Loucy (cell line): ENCODE data around the gene MBLAC2.

Experiments used
- H2AFZ ChIP-seq: fragments of 200-600 bp; sonication (generic); 2 replicates; pipeline ENCODE4 v1.6.0; 2016; ENCODE audit warnings: antibody characterized with exemption, mild to moderate bottlenecking, low read length, moderate library complexity
- H3F3A ChIP-seq: fragments of 200-600 bp; 2 replicates; pipeline ENCODE4 v1.6.0; 2016; ENCODE audit warnings: antibody characterized with exemption, low read depth, mild to moderate bottlenecking
- H3K27me3 ChIP-seq: fragments of 200-600 bp; sonication (generic); 2 replicates; pipeline ENCODE4 v1.6.1; 2014; ENCODE audit warnings: low read length, mild to moderate bottlenecking; ENCODE audit not compliant: insufficient read depth, poor library complexity, severe bottlenecking
- H3K36me3 ChIP-seq: fragments of 200-600 bp; sonication (generic); 2 replicates; pipeline ENCODE4 v1.6.1; 2016; ENCODE audit warnings: low read length; ENCODE audit not compliant: insufficient read depth
- H3K4me1 ChIP-seq: fragments of 200-600 bp; sonication (generic); 2 replicates; pipeline ENCODE4 v1.5.1; 2014; ENCODE audit warnings: low read length, mild to moderate bottlenecking; ENCODE audit not compliant: insufficient read depth, poor library complexity, severe bottlenecking
- H3K4me2 ChIP-seq: fragments of 200-600 bp; sonication (generic); 2 replicates; pipeline ENCODE4 v1.6.0; 2014; ENCODE audit warnings: antibody characterized with exemption, low read length, low read depth, mild to moderate bottlenecking; ENCODE audit not compliant: poor library complexity, severe bottlenecking
- H3K4me3 ChIP-seq: fragments of 200-600 bp; sonication (generic); 2 replicates; pipeline ENCODE4 v1.5.1; 2014; ENCODE audit warnings: low read length, mild to moderate bottlenecking, mixed read lengths; ENCODE audit not compliant: poor library complexity, severe bottlenecking
- H3K79me2 ChIP-seq: fragments of 200-600 bp; sonication (generic); 2 replicates; pipeline ENCODE4 v1.6.1; 2014; ENCODE audit warnings: low read length; ENCODE audit not compliant: insufficient read depth
- H3K9ac ChIP-seq: fragments of 200-600 bp; sonication (generic); 2 replicates; pipeline ENCODE4 v1.6.0; 2014; ENCODE audit warnings: mild to moderate bottlenecking, low read depth, low read length, moderate library complexity; ENCODE audit not compliant: poor library complexity, severe bottlenecking
- H3K9me2 ChIP-seq: fragments of 200-600 bp; sonication (generic); replicated peaks from 2 replicates; pipeline ENCODE4 v1.6.1; 2016; ENCODE audit warnings: low read depth, low read length, mixed read lengths
- H3K9me3 ChIP-seq: fragments of 200-600 bp; sonication (generic); 2 replicates; pipeline ENCODE4 v1.6.1; 2014; ENCODE audit warnings: mild to moderate bottlenecking, antibody characterized with exemption, low read length, low read depth; ENCODE audit not compliant: insufficient read depth
- H4K20me1 ChIP-seq: fragments of 200-600 bp; sonication (generic); 2 replicates; pipeline ENCODE4 v1.6.0; 2014; ENCODE audit warnings: antibody characterized with exemption, low read length, mild to moderate bottlenecking; ENCODE audit not compliant: insufficient read depth, poor library complexity, severe bottlenecking
- CTCF ChIP-seq: fragments of 200-600 bp; sonication (generic); conservative IDR thresholded peaks from 2 replicates; pipeline ENCODE4 v1.5.1; 2014; ENCODE audit warnings: mild to moderate bottlenecking, antibody characterized with exemption, low read length
- EZH2phosphoT487 ChIP-seq: fragments of 200-600 bp; IDR thresholded peaks from 2 replicates; pipeline ENCODE4 v1.6.1; 2018; ENCODE audit warnings: antibody characterized with exemption, mild to moderate bottlenecking, moderate library complexity, borderline replicate concordance

MBLAC2 gene

GRCh38 chr5:90438100-90438499 is 36.5 kb downstream of the MBLAC2 start:
- no peak overlapping the region for H3K9ac ChIP-seq
- no peaks in the 10 kb centered on the region for H3K9me2 ChIP-seq
- no peaks in the 10 kb centered on the region for H3K9me3 ChIP-seq
- no peaks in the 10 kb centered on the region for H3K4me1 ChIP-seq
- H2AFZ ChIP-seq: no peak overlapping the region
- no peaks in the 10 kb centered on the region for H3F3A ChIP-seq
- no peak overlapping the region for H3K4me3 ChIP-seq
- H4K20me1 ChIP-seq: no peaks in the 10 kb centered on the region
- no peaks in the 10 kb centered on the region for H3K79me2 ChIP-seq
- H3K4me2 ChIP-seq: no peak overlapping the region
- no peaks in the 10 kb centered on the region for H3K36me3 ChIP-seq
- no peaks in the 10 kb centered on the region for H3K27me3 ChIP-seq
- TF ChIP-seq CTCF (no peak), EZH2phosphoT487 (no peak)

- Histone ChIP-seq H3K9me3 (no peaks in the 10 kb centered on the region), H3K9me2 (no peaks in the 10 kb centered on the region), H3K4me1 (no peaks in the 10 kb centered on the region), H3F3A (no peaks in the 10 kb centered on the region), H3K9ac (no peak overlapping the region), H3K4me3 (no peak overlapping the region), H3K36me3 (no peaks in the 10 kb centered on the region), H2AFZ (no peak overlapping the region), H3K4me2 (no peak overlapping the region), H4K20me1 (no peaks in the 10 kb centered on the region), H3K79me2 (no peaks in the 10 kb centered on the region), H3K27me3 (no peaks in the 10 kb centered on the region)
- TF ChIP-seq EZH2phosphoT487 (no peak), CTCF (no peak)
These were observed 36.9 kb downstream of the MBLAC2 start for GRCh38 chr5:90437663-90438062.

- Histone ChIP-seq H3K9me3 (no peaks in the 10 kb centered on the region), H3K9me2 (no peaks in the 10 kb centered on the region), H3K79me2 (no peaks in the 10 kb centered on the region), H3K4me2 (no peak overlapping the region), H3F3A (no peaks in the 10 kb centered on the region), H3K27me3 (no peaks in the 10 kb centered on the region), H4K20me1 (no peaks in the 10 kb centered on the region), H3K36me3 (no peaks in the 10 kb centered on the region), H3K9ac (no peak overlapping the region), H2AFZ (peak overlapping the region; percentile 80), H3K4me3 (no peak overlapping the region), H3K4me1 (no peaks in the 10 kb centered on the region)
- TF ChIP-seq CTCF: peak; percentile 69
- TF ChIP-seq EZH2phosphoT487: no peak
These were observed 40.4 kb downstream of the MBLAC2 start for GRCh38 chr5:90434116-90434714.
